Renal pelvis (tissue), 4 donors: ENCODE measurements around the gene PPP3R2. TPM values are rescaled to one million over a fixed set of nuclear protein-coding genes. Genes with fewer than 3 reads are reported as not detected.
"Not testable (repeated sequence)": the region's sequence is repeated elsewhere in the genome, so short reads cannot be mapped to it uniquely, and the experiment has no call there.

Source experiments
- DNase-seq: peaks from one replicate; pipeline ENCODE4 v3.0.0-alpha.2; 2013
- polyA plus RNA-seq, 3 donors: library from polyadenylated mRNA; unstranded; fragments of 120-200 nt; gene quantifications; one replicate each; pipeline ENCODE4 v1.2.1, GENCODE V29; 2013; ENCODE audit not compliant: insufficient read length in 3 of 3

PPP3R2 gene
- polyA plus RNA-seq, 3 donors: 0.10 TPM; not detected in 1

DNA sequence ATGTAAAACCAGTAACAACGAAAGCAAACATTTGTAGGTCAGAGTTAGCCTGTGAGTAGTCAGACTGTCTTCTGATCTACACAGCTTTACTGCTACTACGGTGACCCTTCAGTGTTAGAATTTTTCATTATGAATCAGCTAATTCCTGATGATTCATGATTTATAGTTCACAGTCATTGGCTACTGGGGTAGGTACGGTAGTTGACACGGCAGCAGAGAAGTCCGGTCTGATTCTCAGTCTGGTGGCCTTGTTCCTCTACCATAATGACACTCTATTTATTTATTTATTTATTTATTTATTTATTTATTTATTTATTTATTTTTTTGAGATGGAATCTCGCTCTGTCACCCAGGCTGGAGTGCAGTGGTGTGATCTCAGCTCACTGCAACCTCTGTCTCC lies 4.7 kb downstream of the PPP3R2 start:
- DNase-seq: not testable (repeated sequence)

DNA sequence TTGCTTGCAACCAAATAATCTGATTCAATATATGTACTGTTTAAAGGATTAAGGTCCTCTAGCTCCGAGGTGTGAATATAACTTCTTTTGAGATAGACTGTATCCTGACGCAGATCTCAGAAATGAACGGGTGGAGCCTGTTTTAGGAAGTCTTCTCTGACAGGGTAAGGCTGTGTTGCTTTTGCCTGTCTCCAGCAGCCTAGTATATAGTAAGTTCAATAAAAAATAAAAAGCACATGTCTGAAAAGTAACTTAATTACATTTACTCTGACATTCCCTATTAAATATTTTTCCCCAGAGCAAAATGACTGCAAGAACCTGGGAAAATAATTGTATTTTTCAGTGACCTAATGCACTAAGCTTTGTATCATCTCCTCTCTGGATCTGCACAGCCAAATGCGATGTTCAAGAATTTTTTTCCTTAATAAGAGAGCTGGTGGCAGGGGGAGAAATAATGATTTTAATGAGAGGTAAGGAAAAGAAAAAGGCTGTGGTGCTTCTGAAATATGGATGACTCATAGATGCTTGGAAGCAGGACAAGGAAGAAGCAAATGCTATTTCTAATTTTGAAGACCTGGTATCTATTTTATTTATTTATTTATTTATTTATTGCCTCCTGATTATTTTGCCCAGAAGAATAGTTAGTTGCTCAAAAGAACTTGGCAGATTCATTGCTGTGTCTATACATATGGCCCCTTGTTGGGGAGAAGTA lies 7.3 kb downstream of the PPP3R2 start:
- DNase-seq: no peak

DNA sequence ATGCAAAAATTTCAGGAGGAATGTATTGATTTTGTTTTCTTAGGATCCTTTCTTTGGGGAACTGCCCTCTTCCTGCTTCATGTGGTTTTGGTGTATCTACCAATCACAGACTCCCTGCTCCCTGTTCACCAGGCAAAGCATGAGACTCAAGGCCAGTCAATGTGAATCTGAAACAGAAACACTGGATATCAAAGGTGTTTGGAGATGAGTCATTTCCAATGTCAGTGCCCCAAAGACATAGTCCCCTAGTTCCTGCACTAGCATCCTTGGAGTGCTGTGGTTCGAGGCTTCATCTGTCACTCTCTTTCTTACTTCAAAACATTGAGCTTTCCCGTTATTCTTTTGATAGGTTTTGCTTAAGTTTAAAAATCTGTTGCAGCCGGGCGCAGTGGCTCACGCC lies 8.1 kb downstream of the PPP3R2 start:
- no peak for DNase-seq

DNA sequence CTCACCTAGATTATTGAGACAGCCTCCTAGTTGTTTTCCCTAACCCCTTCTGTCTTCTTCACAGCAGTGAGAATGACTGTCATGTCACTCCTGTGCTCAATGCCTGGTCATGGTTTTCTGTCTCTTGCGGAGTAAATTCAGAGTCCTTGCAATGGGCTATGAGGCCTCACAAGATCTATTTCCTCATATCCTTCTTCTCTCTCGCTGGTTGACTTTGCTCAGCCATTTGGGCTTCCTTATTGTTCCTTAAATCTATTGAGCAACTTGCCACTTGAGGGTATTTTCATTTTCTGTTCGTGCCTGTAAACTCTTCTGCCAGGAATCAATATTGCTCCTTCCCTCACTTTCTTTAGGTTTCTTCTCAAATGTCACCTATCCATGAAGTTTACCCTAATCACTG lies 9.0 kb downstream of the PPP3R2 start:
- DNase-seq: no peak

DNA sequence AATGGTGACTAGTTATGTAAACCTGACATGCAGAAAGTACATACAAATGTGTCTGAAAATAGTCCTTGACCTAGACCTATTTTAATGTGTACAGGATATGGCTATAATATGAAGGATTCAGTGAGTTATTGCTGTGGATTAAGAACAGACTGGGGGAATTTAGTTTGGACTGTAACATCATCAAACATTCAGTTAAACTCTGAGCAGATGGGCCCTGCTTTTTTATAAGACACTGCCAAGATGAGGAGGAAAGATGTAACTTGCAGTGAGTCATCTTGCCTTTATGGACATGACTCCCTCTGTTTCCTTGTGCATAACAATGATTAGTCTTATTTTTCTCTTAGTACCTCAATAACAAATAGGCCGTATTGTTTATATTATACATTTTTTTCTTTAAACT lies 12.2 kb downstream of the PPP3R2 start:
- no peak for DNase-seq

DNA sequence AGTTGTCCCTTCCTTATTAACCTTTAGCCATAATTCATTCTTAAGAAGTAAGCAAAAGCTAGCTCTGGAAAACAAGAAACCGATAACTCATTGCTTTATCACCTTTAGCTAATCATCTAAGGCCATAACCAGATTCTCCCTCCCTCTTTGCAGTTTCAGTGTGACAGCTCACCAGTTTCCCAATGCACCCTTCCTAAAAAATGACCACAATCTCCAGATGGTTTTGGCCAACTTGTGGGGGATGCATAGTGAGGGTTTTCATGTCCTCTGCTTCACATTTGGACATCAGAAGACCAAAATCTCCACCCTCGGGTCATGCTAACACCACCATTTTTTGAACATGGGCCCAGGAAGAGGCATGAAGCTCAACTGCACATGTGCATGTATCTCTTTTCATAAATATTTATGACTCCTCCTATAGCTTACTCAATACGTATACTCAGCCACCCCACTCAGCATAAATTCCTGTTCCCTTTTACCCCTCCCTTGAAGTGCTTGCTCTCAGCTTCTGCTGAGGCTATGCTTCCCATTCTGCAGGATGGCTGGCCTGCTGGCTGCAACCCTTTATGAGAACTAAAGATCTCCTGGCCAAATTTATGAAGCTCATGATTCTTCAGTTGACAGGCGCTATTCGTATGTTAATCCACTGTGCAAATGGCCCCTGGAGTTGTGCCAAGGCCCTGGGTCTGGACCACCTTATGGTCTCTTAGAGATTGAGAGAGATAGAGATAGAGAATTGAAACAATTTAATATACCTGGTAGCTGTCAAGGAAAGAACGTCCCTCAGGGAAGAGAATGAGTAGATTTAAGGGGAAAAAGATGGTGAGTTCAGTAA lies 14.8 kb downstream of the PPP3R2 start:
- DNase-seq: no peak

DNA sequence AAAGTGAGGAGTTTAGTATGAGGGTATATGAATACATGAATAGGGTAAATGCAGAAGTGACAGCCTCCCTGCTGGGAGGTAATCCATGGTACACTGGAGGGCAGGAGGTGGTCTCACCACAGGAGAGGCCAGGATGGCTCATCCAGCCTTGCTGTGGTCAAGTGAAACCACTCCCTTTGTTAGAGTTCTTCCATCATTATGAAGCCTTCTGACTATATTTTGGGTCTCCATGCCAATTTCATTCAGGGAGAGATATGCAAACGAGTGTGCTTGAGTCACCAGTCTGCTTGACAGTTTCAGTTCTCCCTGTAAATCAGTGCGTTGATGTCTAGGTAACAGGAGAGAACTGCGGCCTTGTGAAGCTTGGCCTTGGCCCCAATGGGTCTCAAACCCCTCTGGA lies 16.4 kb downstream of the PPP3R2 start:
- no peak for DNase-seq

DNA sequence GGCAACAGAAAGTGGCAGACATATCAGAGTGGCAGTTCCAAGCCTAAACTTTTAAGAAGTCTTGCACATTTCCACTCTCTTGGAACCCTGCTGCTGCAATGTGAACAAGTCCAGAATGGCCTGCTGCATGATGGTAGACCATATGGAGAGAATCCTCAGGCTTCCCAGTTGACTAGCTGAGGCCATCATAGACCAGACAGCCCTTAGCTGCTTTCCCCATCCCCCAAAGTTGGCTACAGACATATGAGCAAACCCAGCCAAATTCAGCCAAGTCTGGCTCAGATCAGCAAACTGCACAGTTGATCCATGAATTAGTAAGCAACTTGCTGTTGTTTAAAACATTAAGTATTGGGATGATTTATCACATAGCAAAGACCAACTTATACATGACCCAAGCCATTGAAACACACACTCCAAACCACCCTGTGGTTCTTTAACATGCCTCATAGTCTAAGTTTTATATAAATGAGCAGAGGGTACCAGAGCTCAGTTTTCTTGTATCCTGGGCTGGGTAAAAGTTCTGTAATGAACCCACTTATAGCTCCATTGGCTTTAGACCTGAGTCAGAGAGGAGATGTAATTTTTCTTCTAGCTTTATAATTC lies 19.9 kb downstream of the PPP3R2 start:
- DNase-seq: no peak

DNA sequence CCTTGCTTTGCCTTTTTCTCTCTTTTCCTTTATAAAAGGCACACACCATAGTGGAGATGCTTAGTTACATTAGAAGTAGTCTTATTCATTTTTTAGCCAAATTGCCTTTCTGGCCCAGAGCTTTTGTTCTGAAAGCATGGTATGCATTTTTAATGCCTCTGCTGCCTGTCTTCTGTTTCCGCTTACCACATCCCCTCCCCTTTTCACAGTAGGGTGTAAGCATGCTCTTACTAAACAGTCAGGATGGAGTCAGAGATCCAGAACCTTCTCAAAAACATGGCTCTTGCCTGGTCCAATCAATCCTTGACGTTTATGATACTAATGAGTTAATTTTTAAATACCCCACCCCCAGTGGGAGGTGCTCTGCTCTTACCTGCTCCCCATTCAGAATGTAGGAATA lies 22.5 kb downstream of the PPP3R2 start:
- no peak for DNase-seq

DNA sequence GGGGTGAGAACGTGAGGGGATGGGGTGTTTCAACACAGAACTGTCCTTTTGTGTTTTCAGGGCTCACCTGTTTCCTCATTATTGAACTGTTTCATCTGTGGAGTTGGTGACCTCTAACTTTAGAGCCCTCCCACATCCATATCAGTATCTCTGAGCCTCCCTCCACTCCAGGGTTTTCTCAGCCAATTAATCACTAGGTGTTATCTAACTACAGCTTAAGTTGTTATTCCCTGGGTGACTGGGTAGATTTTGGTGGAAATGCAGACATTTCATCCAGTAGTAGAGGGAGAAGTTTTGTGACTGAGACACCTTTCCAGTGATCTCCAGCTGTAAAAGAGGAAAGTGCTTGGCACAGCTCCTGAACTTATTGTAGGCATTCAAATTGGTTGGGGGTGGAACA lies 23.7 kb downstream of the PPP3R2 start:
- DNase-seq: no peak

DNA sequence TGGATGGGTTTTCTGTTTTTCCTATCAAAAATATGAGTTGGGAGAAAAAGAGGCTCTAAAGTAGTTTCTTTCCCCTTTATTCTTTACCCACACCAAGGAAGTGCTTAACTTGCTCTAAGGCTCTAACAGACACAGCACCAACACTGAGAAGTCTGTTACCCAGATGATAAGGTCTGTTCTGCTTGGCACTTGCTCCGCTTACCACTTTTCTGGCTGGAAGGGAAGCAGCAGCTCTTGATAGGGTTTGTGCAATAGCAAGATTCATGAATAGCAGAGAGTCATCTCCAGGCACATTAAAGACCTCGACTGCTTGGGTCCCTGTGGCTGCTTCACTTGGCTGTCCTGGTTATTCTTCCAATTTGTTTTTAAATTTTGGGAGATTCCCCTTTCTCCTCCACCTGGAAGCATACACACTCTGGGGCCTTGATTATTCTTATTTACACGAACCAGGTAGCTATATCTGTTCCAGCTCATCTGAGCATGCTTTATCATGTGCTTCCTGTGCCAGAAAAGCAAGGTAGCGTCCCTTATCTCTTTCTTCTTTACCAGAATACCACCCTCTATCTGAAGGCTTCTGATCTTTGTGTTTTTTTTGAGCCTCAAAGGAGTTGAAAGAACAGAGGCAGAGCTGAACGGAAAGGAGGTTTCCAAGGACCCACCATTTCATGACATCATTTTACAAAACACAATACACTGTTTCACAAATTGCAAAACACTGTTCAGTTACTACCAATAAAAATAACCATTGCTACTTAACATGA lies 24.8 kb downstream of the PPP3R2 start:
- no peak for DNase-seq

DNA sequence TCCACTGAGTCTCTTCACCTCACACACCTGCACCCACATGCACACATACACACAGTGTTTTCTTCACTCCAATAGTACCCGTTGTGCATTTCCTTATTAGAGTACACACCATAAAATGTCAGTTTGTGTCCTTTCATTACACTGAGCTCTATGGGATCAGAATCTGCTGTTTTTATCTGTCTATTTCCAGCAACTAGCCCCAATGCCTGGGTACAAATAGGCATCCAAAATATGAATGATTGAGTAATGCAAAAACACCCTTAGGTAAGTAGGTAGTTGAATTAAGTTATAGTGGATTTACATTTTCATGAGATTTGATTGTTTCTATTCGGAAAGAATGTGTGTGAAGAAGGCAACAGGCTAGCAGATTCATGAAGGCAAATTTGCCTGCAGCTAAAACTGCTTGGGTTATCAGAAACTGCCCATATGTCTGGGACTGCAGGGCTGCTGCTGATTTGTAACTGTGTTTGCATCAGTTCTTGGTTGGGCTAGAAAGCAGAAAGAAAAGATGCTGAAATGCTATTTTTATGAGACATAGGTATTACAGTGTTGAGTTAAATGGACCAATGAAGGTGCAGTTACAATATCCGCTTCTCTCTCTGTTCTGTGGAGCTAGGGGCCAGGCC lies 26.9 kb downstream of the PPP3R2 start:
- no peak for DNase-seq

DNA sequence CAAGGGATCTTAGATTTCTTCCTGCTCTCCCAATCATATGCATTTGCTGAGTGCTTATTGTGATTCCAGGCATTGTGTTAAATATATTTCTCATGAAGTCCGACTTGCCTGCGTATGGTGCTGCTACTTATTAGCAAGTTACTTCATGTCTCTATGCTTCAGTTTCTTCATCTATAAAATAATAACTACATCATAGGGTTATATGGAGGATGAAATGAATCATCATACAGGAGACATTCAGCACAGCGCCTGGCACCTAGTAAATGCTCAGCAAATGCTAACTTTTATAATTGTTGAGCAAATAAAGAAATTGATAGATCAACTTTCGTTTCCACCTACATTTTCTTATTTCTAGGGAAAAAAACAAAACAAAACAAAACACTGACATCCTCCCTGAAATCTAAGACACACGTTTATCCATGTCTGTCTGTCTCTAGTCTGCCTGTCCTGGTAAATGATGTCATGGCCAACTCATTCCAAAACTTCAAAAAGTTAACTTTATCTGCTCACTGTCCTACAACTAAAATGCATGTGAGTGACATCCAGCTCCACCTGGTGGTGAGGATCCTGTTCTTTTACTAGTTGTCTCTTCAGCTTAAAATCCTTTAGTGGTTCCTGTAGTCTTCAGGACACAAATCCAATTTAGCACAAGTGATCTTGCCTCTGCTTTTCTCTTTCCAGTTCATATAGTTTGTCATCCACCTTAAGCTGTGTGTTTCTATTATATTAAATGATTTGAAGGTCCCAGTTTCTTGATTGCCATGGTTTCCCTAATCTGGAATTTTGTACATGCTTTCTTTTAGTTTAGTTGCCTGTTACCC lies 27.7 kb downstream of the PPP3R2 start:
- DNase-seq: no peak

DNA sequence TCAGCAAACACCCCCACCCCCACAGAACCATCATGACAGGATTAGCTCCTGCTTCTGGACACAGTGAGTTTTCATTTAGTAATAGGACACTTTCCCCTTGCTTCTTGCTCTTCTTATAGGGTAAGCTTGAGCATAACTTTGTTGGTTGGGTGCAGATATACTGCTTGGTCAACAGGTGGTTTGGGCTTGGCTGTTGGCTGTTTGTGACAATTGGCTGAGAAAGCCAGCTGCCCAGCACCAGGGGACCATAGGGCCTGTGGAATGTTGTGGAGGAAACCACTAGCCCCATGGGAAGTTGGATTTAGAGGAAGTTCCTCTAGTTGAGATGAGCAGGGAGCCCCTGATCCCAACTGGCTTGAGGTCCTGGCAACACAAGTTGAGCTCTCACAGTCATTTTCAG lies 30.5 kb downstream of the PPP3R2 start:
- DNase-seq: no peak

DNA sequence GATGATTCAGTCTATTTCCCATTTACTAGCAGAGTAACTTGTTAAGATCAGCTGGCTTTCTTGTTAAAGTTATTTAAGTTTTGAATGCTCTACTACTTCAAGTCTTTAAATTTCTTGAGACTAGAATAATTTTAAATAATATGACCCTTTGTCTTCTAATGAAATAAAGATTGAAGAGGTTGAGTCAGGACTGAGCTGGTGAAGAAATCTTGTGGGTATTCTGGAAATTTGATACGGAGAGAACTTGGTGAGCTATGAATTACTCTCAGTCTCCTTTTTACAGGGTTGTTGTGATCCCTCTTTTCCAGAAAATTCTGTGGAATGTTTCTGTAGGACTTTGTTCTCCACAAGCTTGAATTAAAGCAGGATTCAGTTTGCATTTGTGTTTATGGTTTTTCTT lies 31.8 kb downstream of the PPP3R2 start:
- no peak for DNase-seq

DNA sequence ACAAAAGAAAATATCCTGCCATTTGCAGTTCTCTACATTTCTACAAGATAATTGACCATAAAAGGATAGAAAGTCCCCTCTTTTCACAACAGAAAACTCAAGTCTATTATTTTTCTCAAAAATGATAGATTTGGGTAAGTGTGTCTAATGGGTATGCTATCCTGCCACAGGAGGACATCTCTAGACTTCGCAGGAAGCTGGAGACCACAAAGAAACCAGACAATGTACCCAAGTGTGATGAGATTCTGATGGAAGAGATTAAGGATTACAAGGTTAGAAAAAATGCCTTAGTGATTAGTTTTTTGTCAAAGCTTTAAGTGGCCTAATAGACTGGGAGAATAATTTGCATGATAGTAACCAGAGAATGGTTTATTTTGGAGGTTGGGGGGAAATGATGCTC lies 33.0 kb downstream of the PPP3R2 start:
- DNase-seq: no peak

DNA sequence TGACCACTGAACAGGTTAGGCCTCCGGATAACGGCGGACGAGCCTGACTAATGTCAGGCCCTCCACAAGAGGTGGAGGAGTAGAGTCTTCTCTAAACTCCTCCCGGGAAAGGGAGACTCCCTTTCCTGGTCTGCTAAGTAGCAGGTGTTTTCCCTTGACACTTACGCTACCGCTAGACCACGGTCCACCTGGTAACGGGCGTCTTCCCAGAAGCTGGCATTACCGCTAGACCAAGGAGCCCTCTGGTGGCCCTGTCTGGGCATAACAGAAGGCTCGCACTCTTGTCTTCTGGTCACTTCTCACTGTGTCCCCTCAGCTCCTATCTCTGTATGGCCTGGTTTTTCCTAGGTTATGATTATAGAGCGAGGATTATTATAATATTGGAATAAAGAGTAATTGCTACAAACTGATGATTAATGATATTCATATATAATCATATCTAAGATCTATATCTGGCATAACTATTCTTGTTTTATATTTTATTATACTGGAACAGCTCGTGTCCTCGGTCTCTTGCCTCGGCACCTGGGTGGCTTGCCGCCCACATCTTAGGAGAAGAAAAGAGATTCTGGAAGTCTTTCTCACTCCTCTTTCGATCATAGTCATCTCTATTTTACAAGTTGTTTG lies 45.2 kb downstream of the PPP3R2 start:
- not testable (repeated sequence) for DNase-seq

DNA sequence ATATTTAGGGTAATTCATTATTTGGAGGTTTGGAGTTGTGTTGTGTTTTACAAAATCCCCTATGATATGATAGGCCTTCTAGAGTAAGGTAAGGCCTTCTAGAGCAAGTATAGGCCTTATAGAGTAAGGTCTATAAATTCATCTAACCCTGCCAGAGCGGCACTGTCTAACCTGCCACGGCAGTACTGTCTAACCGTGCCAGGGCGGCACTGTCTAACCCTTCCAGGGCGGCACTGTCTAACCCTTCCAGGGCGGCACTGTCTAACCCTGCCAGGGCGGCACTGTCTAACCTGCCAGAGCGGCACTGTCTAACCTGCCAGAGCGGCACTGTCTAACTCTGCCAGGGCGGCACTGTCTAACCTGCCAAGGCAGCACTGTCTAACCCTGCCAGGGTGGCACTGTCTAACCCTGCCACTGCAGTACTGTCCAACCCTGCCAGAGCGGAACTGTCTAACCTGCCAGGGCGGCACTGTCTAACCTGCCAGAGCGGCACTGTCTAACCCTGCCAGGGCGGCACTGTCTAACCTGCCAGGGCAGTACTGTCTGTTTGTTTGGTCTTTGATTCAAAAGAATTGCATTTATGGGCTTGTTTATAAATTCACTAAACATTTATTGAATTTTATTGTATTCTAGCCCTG lies 51.6 kb downstream of the PPP3R2 start:
- no peak for DNase-seq
